ENCODE data around the gene PPM1F.

PPM1F gene

GRCh38 chr22:21960200-21961126, 7.8 kb upstream of the PPM1F start:
- no peak for DNase-seq (ENCODE audit: low spot score)

- DNase-seq (ENCODE audit: low spot score) = no peak
Observed at GRCh38 chr22:21959274-21960074, 6.8 kb upstream of the PPM1F start.

GRCh38 chr22:21958360-21959273, 6.0 kb upstream of the PPM1F start:
- no peak for DNase-seq (ENCODE audit: low spot score)

DNA sequence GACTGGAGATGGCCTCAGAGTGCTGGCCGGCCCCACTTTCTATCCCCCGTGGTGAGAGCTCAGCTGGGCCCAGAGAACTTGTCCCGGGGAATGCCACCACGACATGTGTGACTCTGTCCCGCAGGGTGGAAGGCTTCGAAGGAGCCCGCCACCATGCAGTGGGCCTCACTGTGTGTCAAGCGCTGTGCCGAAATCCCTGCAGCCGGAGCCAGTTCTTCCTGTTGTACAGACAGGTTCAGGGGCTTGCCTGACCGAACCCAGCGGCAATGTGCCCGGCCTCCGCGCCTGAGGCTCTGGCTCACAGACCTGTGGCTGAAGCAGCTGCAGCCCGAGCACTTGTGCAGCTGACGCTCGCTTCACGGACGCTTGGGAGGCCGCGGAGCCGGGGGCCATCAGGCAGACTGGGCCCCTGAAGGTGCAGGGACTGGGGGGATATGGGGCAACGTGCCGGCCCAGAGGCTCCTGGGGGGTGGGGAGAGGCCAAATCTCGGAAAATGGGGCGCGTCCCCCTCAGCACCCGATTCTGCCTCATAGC, 650 bp downstream of the PPM1F start:
- peak; percentile 23 for DNase-seq (ENCODE audit: low spot score)

- no peak for DNase-seq (ENCODE audit: low spot score)
Observed at GRCh38 chr22:21951062-21951461, 1.6 kb downstream of the PPM1F start.

- peak; percentile 23 for DNase-seq (ENCODE audit: low spot score)
Observed at GRCh38 chr22:21949948-21950347, 2.7 kb downstream of the PPM1F start.

GRCh38 chr22:21949569-21949918, 3.1 kb downstream of the PPM1F start:
- no peak for DNase-seq (ENCODE audit: low spot score)

GRCh38 chr22:21948824-21949568, 3.7 kb downstream of the PPM1F start:
- peak; percentile 87 for DNase-seq (ENCODE audit: low spot score)

GRCh38 chr22:21948390-21948789, 4.3 kb downstream of the PPM1F start:
- no peak for DNase-seq (ENCODE audit: low spot score)

- DNase-seq (ENCODE audit: low spot score) = peak; percentile 73
Observed at GRCh38 chr22:21947040-21948014, 5.3 kb downstream of the PPM1F start.

- DNase-seq (ENCODE audit: low spot score) = no peak
Observed at GRCh38 chr22:21946262-21946925, 6.3 kb downstream of the PPM1F start.

- no peak for DNase-seq (ENCODE audit: low spot score)
Observed at GRCh38 chr22:21945453-21946261, 7.0 kb downstream of the PPM1F start.

- DNase-seq (ENCODE audit: low spot score) = no peak
Observed at GRCh38 chr22:21944871-21945270, 7.8 kb downstream of the PPM1F start.

DNA sequence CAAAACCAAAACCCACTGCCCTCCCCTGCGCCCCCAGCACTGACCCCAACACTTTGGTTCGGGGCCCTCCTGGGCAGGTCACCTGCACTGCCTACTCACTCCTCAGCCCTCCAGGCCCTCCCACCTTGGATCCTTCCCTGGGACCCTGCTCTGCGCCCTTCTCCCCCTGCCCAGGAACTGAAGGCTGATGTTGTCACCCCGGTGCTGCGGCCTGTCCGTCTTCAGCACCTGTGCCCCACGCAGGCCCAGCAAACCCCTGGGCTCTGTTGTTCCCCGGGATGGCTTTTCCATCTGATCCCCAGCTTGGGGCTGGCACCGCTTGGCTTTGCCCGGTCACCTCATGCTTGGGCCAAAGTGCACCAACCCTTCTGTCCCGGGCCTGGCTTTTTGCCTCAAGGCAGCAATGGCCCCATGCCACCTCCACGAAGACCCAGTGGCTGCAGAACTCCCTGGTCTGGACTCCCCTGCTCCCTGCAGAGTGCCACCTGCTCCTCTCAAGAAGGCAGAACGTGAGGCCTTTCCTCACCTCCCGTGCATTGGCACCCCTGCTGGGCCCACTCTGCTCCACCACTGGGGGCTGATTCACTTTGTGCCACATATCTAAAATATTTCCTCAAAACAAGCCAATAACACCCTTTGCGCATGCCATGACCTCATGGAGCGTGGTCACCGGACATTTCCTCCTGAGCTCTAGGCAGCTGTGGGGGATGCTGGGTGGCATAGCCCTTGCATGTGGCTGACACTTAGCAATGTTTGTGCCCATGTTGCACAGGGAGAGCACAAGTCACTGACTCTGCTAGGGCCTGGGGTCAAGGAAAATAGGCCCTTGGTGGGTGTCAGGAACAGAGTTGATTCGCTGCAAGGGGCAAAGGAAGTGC, 8.8 kb downstream of the PPM1F start:
- peak; percentile 30 for DNase-seq (ENCODE audit: low spot score)

DNA sequence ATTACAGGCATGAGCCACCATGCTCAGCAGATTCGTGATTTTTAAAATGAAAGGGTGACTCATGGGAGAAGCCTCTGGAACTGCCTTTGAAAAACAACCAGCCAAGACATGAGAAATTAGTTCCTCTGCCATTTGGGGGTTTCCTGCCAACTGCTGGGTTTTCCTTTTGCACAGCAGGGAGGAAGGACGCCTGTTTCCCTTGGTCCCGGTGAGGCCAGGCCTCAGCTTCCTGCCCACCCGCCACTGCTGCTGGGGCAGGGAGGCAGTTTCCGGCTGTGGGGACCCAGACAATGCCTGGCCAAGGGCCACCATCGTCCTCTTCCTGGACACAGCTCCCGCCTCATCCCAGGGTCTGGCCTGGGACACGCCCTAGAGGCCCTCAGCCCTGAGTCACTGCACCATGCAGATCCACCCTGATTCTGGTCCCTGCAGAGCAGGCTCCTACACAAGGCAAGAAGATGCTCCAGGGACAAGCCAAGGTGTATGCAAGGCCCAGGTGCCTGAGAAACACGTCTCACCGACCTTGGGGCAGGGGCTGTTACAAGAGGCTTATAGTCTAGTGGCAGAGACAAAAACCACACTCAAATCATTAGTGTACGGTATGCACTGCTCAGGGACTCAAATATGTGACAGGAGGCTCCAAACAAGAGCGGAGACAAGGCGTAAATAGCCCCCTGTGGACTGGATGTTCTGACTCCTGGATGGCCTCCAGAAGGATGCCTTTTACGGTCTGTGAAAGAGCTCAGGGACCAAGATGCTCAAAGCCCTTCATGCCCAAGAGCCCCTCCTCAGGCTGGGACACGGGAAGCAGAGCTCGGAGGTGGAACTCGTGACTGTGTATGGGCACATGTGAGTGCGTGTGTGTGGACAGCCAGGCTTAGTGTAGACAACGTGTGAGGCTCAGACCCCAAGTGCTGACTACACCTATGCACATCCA, 10.0 kb downstream of the PPM1F start:
- peak; percentile 98 for DNase-seq (ENCODE audit: low spot score)

GRCh38 chr22:21941921-21942320, 10.7 kb downstream of the PPM1F start:
- no peak for DNase-seq (ENCODE audit: low spot score)
